OCI-LY7 (cell line): Measurements from ENCODE around the gene C1QC. TPM values are rescaled to one million over a fixed set of nuclear protein-coding genes. Genes with fewer than 3 reads are reported as not detected.

ENCODE experiments used
- BruUV-seq: library from RNA; stranded (reverse); fragments of 400-500 nt; replicated peaks from 2 replicates; lab custom pipeline; 2021; lab: Mats Ljungman, UMichigan
- CTCF ChIA-PET: fragments of 300-600 bp; sonication (Branson Sonifier 250); formaldehyde crosslinking; loops from one replicate; lab custom pipeline; 2022; ENCODE audit warnings: antibody characterized with exemption; ENCODE audit not compliant: unreplicated experiment; lab: Charles Lee
- POLR2A ChIA-PET: fragments of 300-600 bp; sonication (Branson Sonifier 250); formaldehyde crosslinking; loops from one replicate; lab custom pipeline; 2022; ENCODE audit warnings: antibody characterized with exemption; lab: Charles Lee
- DNase-seq: peaks from one replicate; pipeline ENCODE4 v3.0.0-alpha.2; 2015; ENCODE audit warnings: low spot score
- H2AFZ ChIP-seq: fragments of 200-600 bp; sonication (generic), shearing (Covaris generic); 2 replicates; pipeline ENCODE4 v1.6.1; 2014; ENCODE audit warnings: mild to moderate bottlenecking, antibody characterized with exemption, low read length, moderate library complexity
- H3K27ac ChIP-seq: fragments of 200-600 bp; sonication (generic); 2 replicates; pipeline ENCODE4 v1.5.1; 2014; ENCODE audit warnings: mixed run types, low read depth, mild to moderate bottlenecking, moderate library complexity, low read length, inconsistent platforms; ENCODE audit not compliant: poor library complexity, severe bottlenecking
- H3K36me3 ChIP-seq: fragments of 200-600 bp; sonication (generic); 2 replicates; pipeline ENCODE4 v1.6.1; 2014; ENCODE audit warnings: mild to moderate bottlenecking, antibody characterized with exemption, low read length, moderate library complexity, mixed read lengths; ENCODE audit not compliant: insufficient read depth
- H3K4me1 ChIP-seq: fragments of 200-600 bp; sonication (generic); 2 replicates; pipeline ENCODE4 v1.5.1; 2014; ENCODE audit warnings: mild to moderate bottlenecking, low read length; ENCODE audit not compliant: insufficient read depth, poor library complexity, severe bottlenecking
- H3K4me2 ChIP-seq: fragments of 200-600 bp; sonication (generic); 2 replicates; pipeline ENCODE4 v1.6.1; 2014; ENCODE audit warnings: mild to moderate bottlenecking, low read length
- H3K4me3 ChIP-seq: fragments of 200-600 bp; sonication (generic); 2 replicates; pipeline ENCODE4 v1.5.1; 2014; ENCODE audit warnings: mild to moderate bottlenecking, low read depth, low read length; ENCODE audit not compliant: poor library complexity, severe bottlenecking
- H3K79me2 ChIP-seq: fragments of 200-600 bp; sonication (generic); 2 replicates; pipeline ENCODE4 v1.6.1; 2016; ENCODE audit warnings: low read depth, mild to moderate bottlenecking, low read length, moderate library complexity, mixed read lengths; ENCODE audit not compliant: insufficient read depth
- H3K9me2 ChIP-seq: fragments of 200-600 bp; sonication (generic); 2 replicates; pipeline ENCODE4 v1.6.1; 2016; ENCODE audit warnings: mild to moderate bottlenecking, low read length, mixed read lengths; ENCODE audit not compliant: insufficient read depth
- H3K9me3 ChIP-seq: fragments of 200-600 bp; sonication (generic); 2 replicates; pipeline ENCODE4 v1.6.1; 2014; ENCODE audit warnings: mild to moderate bottlenecking, mixed run types, low read length, mixed read lengths
- H4K20me1 ChIP-seq: fragments of 200-600 bp; sonication (generic); 2 replicates; pipeline ENCODE4 v1.6.1; 2014; ENCODE audit warnings: mild to moderate bottlenecking, antibody characterized with exemption, low read length, moderate library complexity, mixed read lengths; ENCODE audit not compliant: insufficient read depth
- EZH2phosphoT487 ChIP-seq: fragments of 200-600 bp; sonication (generic); IDR thresholded peaks from 2 replicates; pipeline ENCODE4 v1.6.1; 2018; ENCODE audit warnings: low read depth, borderline replicate concordance, mild to moderate bottlenecking, mixed run types, antibody characterized with exemption, low read length, moderate library complexity, mixed read lengths
- intact Hi-C: fragments of 100-400 bp; cut with micrococcal nuclease; formaldehyde crosslinking; loops from one replicate; pipeline ENCODE4 v1.10.0; 2022; ENCODE audit not compliant: unreplicated experiment
- total RNA-seq, 2 experiments: library from RNA; depleted of rRNA in 1 of 2; stranded (reverse); fragments of >200 nt in 1 of 2; shearing (Covaris generic) in 1 of 2; gene quantifications; 2 replicates each; pipeline ENCODE4 v1.2.3, GENCODE V29; 2014 to 2022
- TF ChIP-seq, protein P1 (sequence below): fragments of 200-600 bp; sonication (generic); conservative IDR thresholded peaks from 2 replicates; pipeline ENCODE4 v1.5.1; 2014; ENCODE audit warnings: mild to moderate bottlenecking, antibody characterized with exemption, low read length, moderate library complexity, mixed read lengths

The C1QC gene
- total RNA-seq, 2 experiments from 2014 or later, result not detected

DNA sequence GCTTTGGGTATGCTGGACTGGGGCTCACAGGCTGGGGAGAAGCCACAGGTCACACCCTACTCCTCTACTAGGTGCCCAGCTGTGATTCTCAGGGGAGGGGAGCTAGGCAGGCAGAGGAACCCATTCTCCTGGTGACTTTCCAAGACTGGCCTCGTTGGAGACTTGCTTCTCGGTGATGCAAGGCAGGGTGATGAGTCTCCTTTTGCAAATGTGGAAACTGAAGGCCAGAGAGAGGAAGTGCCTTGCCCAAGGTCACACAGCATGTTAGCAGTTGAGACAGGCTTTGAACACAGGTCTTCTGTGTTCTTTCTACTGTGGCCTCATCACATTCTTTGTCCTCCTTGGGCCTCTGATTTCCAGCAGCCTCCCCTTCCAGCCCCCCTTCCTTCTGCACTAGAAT, 27.5 kb upstream of the C1QC start:
- Histone ChIP-seq H3K9me2 (no peaks in the 10 kb centered on the region), H3K27ac (no peak overlapping the region), H2AFZ (no peak overlapping the region), H3K36me3 (no peaks in the 10 kb centered on the region), H3K4me3 (no peak overlapping the region), H3K79me2 (no peaks in the 10 kb centered on the region), H4K20me1 (no peaks in the 10 kb centered on the region), H3K9me3 (no peaks in the 10 kb centered on the region), H3K4me1 (no peaks in the 10 kb centered on the region), H3K4me2 (no peak overlapping the region)
- POLR2A ChIA-PET, result interaction anchor here (0.5 kb wide), 1 partner anchor 293 kb away, joined by 3 read pairs; no protein-coding TSS in a partner anchor
- TF ChIP-seq, protein P1, sequence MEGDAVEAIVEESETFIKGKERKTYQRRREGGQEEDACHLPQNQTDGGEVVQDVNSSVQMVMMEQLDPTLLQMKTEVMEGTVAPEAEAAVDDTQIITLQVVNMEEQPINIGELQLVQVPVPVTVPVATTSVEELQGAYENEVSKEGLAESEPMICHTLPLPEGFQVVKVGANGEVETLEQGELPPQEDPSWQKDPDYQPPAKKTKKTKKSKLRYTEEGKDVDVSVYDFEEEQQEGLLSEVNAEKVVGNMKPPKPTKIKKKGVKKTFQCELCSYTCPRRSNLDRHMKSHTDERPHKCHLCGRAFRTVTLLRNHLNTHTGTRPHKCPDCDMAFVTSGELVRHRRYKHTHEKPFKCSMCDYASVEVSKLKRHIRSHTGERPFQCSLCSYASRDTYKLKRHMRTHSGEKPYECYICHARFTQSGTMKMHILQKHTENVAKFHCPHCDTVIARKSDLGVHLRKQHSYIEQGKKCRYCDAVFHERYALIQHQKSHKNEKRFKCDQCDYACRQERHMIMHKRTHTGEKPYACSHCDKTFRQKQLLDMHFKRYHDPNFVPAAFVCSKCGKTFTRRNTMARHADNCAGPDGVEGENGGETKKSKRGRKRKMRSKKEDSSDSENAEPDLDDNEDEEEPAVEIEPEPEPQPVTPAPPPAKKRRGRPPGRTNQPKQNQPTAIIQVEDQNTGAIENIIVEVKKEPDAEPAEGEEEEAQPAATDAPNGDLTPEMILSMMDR, result no peak
- TF ChIP-seq EZH2phosphoT487, result no peak
- CTCF ChIA-PET, result no interaction called here
- intact Hi-C loops, result no loop called here
- no peak for DNase-seq
- no TSS peak for BruUV-seq

- Histone ChIP-seq H4K20me1 (no peaks in the 10 kb centered on the region), H3K9me2 (no peaks in the 10 kb centered on the region), H3K9me3 (no peaks in the 10 kb centered on the region), H3K27ac (no peak overlapping the region), H2AFZ (no peak overlapping the region), H3K4me3 (no peak overlapping the region), H3K4me1 (no peaks in the 10 kb centered on the region), H3K79me2 (no peaks in the 10 kb centered on the region), H3K4me2 (no peak overlapping the region), H3K36me3 (no peaks in the 10 kb centered on the region)
- BruUV-seq, result no TSS peak
- ChIA-PET CTCF (no interaction called here), POLR2A (no interaction called here)
- intact Hi-C loops, result no loop called here
- DNase-seq, result no peak
- TF ChIP-seq, protein P1, result no peak
- no peak for TF ChIP-seq EZH2phosphoT487
These were observed 26.9 kb upstream of the C1QC start for GRCh38 chr1:22616571-22616970.

GRCh38 chr1:22618056-22618455, 25.4 kb upstream of the C1QC start:
- H4K20me1 ChIP-seq, result no peaks in the 10 kb centered on the region
- no peaks in the 10 kb centered on the region for H3K4me1 ChIP-seq
- CTCF ChIA-PET, result no interaction called here
- H3K9me2 ChIP-seq, result no peaks in the 10 kb centered on the region
- H3K36me3 ChIP-seq, result no peaks in the 10 kb centered on the region
- H3K27ac ChIP-seq, result no peak overlapping the region
- no TSS peak for BruUV-seq
- TF ChIP-seq EZH2phosphoT487, result no peak
- TF ChIP-seq, protein P1, result no peak
- H3K4me2 ChIP-seq, result no peak overlapping the region
- DNase-seq, result no peak
- H3K79me2 ChIP-seq, result no peaks in the 10 kb centered on the region
- intact Hi-C loops, result no loop called here
- POLR2A ChIA-PET, result no interaction called here
- no peak overlapping the region for H3K4me3 ChIP-seq
- H2AFZ ChIP-seq, result no peak overlapping the region
- no peaks in the 10 kb centered on the region for H3K9me3 ChIP-seq
